H1 (cell line): ENCODE measurements around the gene CDC14B. TPM values are rescaled to one million over a fixed set of nuclear protein-coding genes. Genes with fewer than 3 reads are reported as not detected.

ENCODE experiments used
- CTCF ChIA-PET: fragments of 300-600 bp; sonication (Branson Sonifier 250); formaldehyde crosslinking; loops from one replicate; lab custom pipeline; 2021; ENCODE audit not compliant: partially characterized antibody; lab: Charles Lee
- POLR2A ChIA-PET: fragments of 300-600 bp; sonication (Branson Sonifier 250); formaldehyde crosslinking; loops from one replicate; lab custom pipeline; 2021; ENCODE audit warnings: inconsistent platforms; ENCODE audit not compliant: partially characterized antibody; lab: Charles Lee
- DNase-seq, 2 experiments: peaks; one replicate each; pipeline versions ENCODE4 v3.0.0 to v3.0.0-alpha.2; 2010 to 2022; ENCODE audit warnings: low spot score in 2 of 2, low read depth in 1 of 2, mixed read lengths in 1 of 2
- FAIRE-seq: peaks from 2 replicates; lab custom pipeline; 2011; peaks lifted over from hg19 to GRCh38; lab: Jason Lieb, UNC
- H2AFZ ChIP-seq: 2 replicates; pipeline ENCODE4 v1.8.1; 2012; ENCODE audit warnings: low read length, inconsistent platforms
- H2AK5ac ChIP-seq: 2 replicates; pipeline ENCODE4 v1.6.1; 2013; ENCODE audit warnings: low read depth, low read length
- H2BK120ac ChIP-seq: replicated peaks from 2 replicates; pipeline ENCODE3; 2013; ENCODE audit warnings: low read depth, low read length, inconsistent platforms
- H2BK12ac ChIP-seq: 2 replicates; pipeline ENCODE4 v1.6.1; 2013; ENCODE audit warnings: low read depth, low read length
- H2BK15ac ChIP-seq: 2 replicates; pipeline ENCODE4 v1.6.1; 2013; ENCODE audit warnings: low read length
- H2BK20ac ChIP-seq: 2 replicates; pipeline ENCODE4 v1.6.1; 2013; ENCODE audit warnings: low read length
- H2BK5ac ChIP-seq: 2 replicates; pipeline ENCODE4 v1.6.1; 2013; ENCODE audit warnings: low read depth, low read length
- H3K14ac ChIP-seq: 2 replicates; pipeline ENCODE4 v1.6.1; 2013; ENCODE audit warnings: inconsistent platforms; ENCODE audit not compliant: insufficient read length
- H3K18ac ChIP-seq: 2 replicates; pipeline ENCODE4 v1.6.1; 2013; ENCODE audit warnings: low read length; ENCODE audit errors: extremely low read depth
- H3K23ac ChIP-seq: 2 replicates; pipeline ENCODE4 v1.6.1; 2013; ENCODE audit warnings: inconsistent platforms; ENCODE audit not compliant: insufficient read length
- H3K23me2 ChIP-seq: 2 replicates; pipeline ENCODE4 v1.6.1; 2013; ENCODE audit warnings: low read depth, low read length
- H3K27ac ChIP-seq: 2 replicates; pipeline ENCODE4 v1.6.1; 2011; ENCODE audit warnings: low read depth, low read length, inconsistent platforms
- H3K27me3 ChIP-seq, 4 experiments: replicated peaks in 1 of 4; 1 replicate in 1 of 4; 2 replicates in 3 of 4; pipeline versions ENCODE4 v1.6.1 to v1.8.1; 2011 to 2013; ENCODE audit warnings: low read length in 3 of 4, mild to moderate bottlenecking in 3 of 4, inconsistent platforms in 2 of 4, mixed read lengths in 2 of 4, moderate library complexity in 1 of 4; ENCODE audit not compliant: control insufficient read depth in 3 of 4, insufficient read depth in 3 of 4; ENCODE audit errors: extremely low read depth in 1 of 4
- H3K36me3 ChIP-seq, 4 experiments: 2 replicates each; pipeline versions ENCODE4 v1.6.1 to v1.8.1; 2011 to 2013; ENCODE audit warnings: mild to moderate bottlenecking in 4 of 4, low read length in 3 of 4, moderate library complexity in 2 of 4, control low read depth in 1 of 4, inconsistent platforms in 1 of 4; ENCODE audit not compliant: insufficient read depth in 4 of 4, control insufficient read depth in 2 of 4
- H3K4ac ChIP-seq: replicated peaks from 2 replicates; pipeline ENCODE3; 2013; ENCODE audit warnings: low read length, low read depth, mixed read lengths, inconsistent platforms; ENCODE audit not compliant: insufficient read length
- H3K4me1 ChIP-seq, 4 experiments: replicated peaks in 1 of 4; 1 replicate in 1 of 4; 2 replicates in 3 of 4; pipeline versions ENCODE4 v1.6.1 to v1.8.1; 2011 to 2013; ENCODE audit warnings: low read length in 3 of 4, inconsistent platforms in 2 of 4, mixed read lengths in 1 of 4; ENCODE audit not compliant: insufficient read depth in 4 of 4, control insufficient read depth in 3 of 4
- H3K4me2 ChIP-seq, 2 experiments: 2 replicates each; pipeline versions ENCODE4 v1.6.1 to v1.8.1; 2011 to 2013; ENCODE audit warnings: low read depth in 2 of 2, low read length in 2 of 2, control low read depth in 1 of 2, inconsistent platforms in 1 of 2, mild to moderate bottlenecking in 1 of 2; ENCODE audit not compliant: insufficient read depth in 1 of 2
- H3K4me3 ChIP-seq, 4 experiments: fragments of 200-600, 300-600 bp in 1 of 4; sonication (generic), shearing (Covaris generic), sonication (Bioruptor Twin) in 1 of 4; 2 replicates each; pipeline versions ENCODE4 v1.5.1 to v1.8.1; 2011 to 2016; ENCODE audit warnings: low read length in 4 of 4, low read depth in 3 of 4, control low read depth in 2 of 4, inconsistent platforms in 2 of 4, mild to moderate bottlenecking in 2 of 4, mixed read lengths in 1 of 4, moderate library complexity in 1 of 4; ENCODE audit not compliant: insufficient read depth in 2 of 4; ENCODE audit errors: extremely low read depth in 1 of 4
- H3K56ac ChIP-seq: replicated peaks from 2 replicates; pipeline ENCODE3; 2013; ENCODE audit warnings: low read depth, mild to moderate bottlenecking, mixed read lengths, low read length, inconsistent platforms; ENCODE audit not compliant: insufficient read length
- H3K79me1 ChIP-seq: 2 replicates; pipeline ENCODE4 v1.6.1; 2013; ENCODE audit warnings: low read depth, low read length, control low read depth
- H3K79me2 ChIP-seq, 2 experiments: 2 replicates each; pipeline versions ENCODE4 v1.6.1 to v1.8.1; 2012 to 2013; ENCODE audit warnings: low read length in 2 of 2, mild to moderate bottlenecking in 2 of 2, inconsistent platforms in 1 of 2; ENCODE audit not compliant: insufficient read depth in 2 of 2, control insufficient read depth in 1 of 2
- H3K9ac ChIP-seq, 4 experiments: replicated peaks in 1 of 4; 1 replicate in 1 of 4; 2 replicates in 3 of 4; pipeline versions ENCODE4 v1.6.1 to v1.8.1; 2011 to 2013; ENCODE audit warnings: low read depth in 3 of 4, low read length in 3 of 4, control low read depth in 2 of 4, mild to moderate bottlenecking in 2 of 4, moderate library complexity in 2 of 4, inconsistent platforms in 1 of 4; ENCODE audit errors: extremely low read depth in 1 of 4
- H3K9me3 ChIP-seq, 2 experiments: 2 replicates each; pipeline versions ENCODE4 v1.6.1 to v1.8.1; 2012 to 2013; ENCODE audit warnings: mild to moderate bottlenecking in 2 of 2, moderate library complexity in 2 of 2, control low read depth in 1 of 2, inconsistent platforms in 1 of 2, low read depth in 1 of 2, low read length in 1 of 2, mixed read lengths in 1 of 2; ENCODE audit not compliant: insufficient read depth in 2 of 2
- H4K20me1 ChIP-seq, 2 experiments: replicated peaks in 1 of 2; 2 replicates each; pipeline versions ENCODE3 to v1.8.1; 2011 to 2013; ENCODE audit warnings: inconsistent platforms in 2 of 2, low read length in 2 of 2, mild to moderate bottlenecking in 1 of 2; ENCODE audit not compliant: insufficient read depth in 2 of 2, control insufficient read depth in 1 of 2
- H4K5ac ChIP-seq: 2 replicates; pipeline ENCODE4 v1.6.1; 2013; ENCODE audit warnings: low read length, low read depth, mixed read lengths, inconsistent platforms; ENCODE audit not compliant: insufficient read length
- H4K8ac ChIP-seq: 2 replicates; pipeline ENCODE4 v1.8.0; 2013; ENCODE audit warnings: mild to moderate bottlenecking, moderate library complexity, low read length, inconsistent platforms; ENCODE audit not compliant: insufficient read depth; ENCODE audit errors: extremely low read depth
- H4K91ac ChIP-seq: replicated peaks from 2 replicates; pipeline ENCODE3; 2013; ENCODE audit warnings: low read length, mixed read lengths, inconsistent platforms; ENCODE audit not compliant: insufficient read length
- BRCA1 ChIP-seq: IDR thresholded peaks from 2 replicates; pipeline ENCODE4 v1.6.1; 2012; ENCODE audit warnings: low read depth, low read length, improper control_type of control experiment
- CBX5 ChIP-seq: fragments of 300-800, 300-1000 bp; sonication (generic); IDR thresholded peaks from 2 replicates; pipeline ENCODE4 v1.7.1; 2016; ENCODE audit warnings: antibody characterized with exemption, low read length, low read depth
- CREB1 ChIP-seq: IDR thresholded peaks from 2 replicates; pipeline ENCODE4 v1.6.1; 2012; ENCODE audit warnings: inconsistent platforms
- CTCF ChIP-seq, 3 experiments: IDR thresholded peaks; 1 replicate in 2 of 3; 2 replicates in 1 of 3; pipeline versions ENCODE4 v1.5.1 to v1.6.1; 2011; ENCODE audit warnings: low read length in 3 of 3, mild to moderate bottlenecking in 3 of 3, inconsistent platforms in 2 of 3, low read depth in 1 of 3, moderate library complexity in 1 of 3; ENCODE audit not compliant: insufficient read depth in 1 of 3; ENCODE audit errors: control extremely low read depth in 1 of 3
- HDAC6 ChIP-seq: IDR thresholded peaks from one replicate; pipeline ENCODE4 v1.7.1; 2012; ENCODE audit warnings: low read depth, mild to moderate bottlenecking, inconsistent platforms, low read length, moderate library complexity
- JUN ChIP-seq: IDR thresholded peaks from 2 replicates; pipeline ENCODE4 v1.6.1; 2011; ENCODE audit warnings: low read depth, mild to moderate bottlenecking, improper control_type of control experiment, low read length
- JUND ChIP-seq: IDR thresholded peaks from 2 replicates; pipeline ENCODE4 v1.6.1; 2011; ENCODE audit warnings: mild to moderate bottlenecking, improper control_type of control experiment, low read length
- RAD21 ChIP-seq, 2 experiments: IDR thresholded peaks in 1 of 2; conservative IDR thresholded peaks in 1 of 2; 2 replicates each; pipeline ENCODE4 v1.6.1; 2011; ENCODE audit warnings: low read depth in 2 of 2, low read length in 2 of 2, improper control_type of control experiment in 1 of 2, inconsistent platforms in 1 of 2, mild to moderate bottlenecking in 1 of 2, moderate library complexity in 1 of 2
- SIX5 ChIP-seq: IDR thresholded peaks from 2 replicates; pipeline ENCODE4 v1.6.1; 2011; ENCODE audit warnings: mild to moderate bottlenecking, low read depth, low read length
- SRF ChIP-seq: IDR thresholded peaks from 2 replicates; pipeline ENCODE4 v1.6.1; 2011; ENCODE audit warnings: mild to moderate bottlenecking, low read depth, low read length, moderate library complexity
- YY1 ChIP-seq: IDR thresholded peaks from 2 replicates; pipeline ENCODE4 v1.6.1; 2011; ENCODE audit warnings: low read depth, mild to moderate bottlenecking, low read length
- WGBS, 2 experiments: shearing (Covaris generic) in 1 of 2; methylation state at CpG; one replicate each; pipeline versions ENCODE4 v1.1.6 to v1.1.7; 2013 to 2015; ENCODE audit warnings: low lambda C conversion rate in 2 of 2, mixed read lengths in 2 of 2, inconsistent platforms in 1 of 2, low coverage in 1 of 2, missing lambda C conversion rate in 1 of 2; ENCODE audit not compliant: insufficient replicate concordance in 2 of 2, insufficient coverage in 1 of 2, insufficient read length in 1 of 2; ENCODE audit errors: extremely low coverage in 1 of 2, missing lambda C conversion rate in 1 of 2; 5-methylcytosine and 5-hydroxymethylcytosine counted together
- polyA plus RNA-seq, 7 experiments: library from polyadenylated mRNA; depleted of rRNA in 3 of 7; stranded (reverse) in 5 of 7; unstranded in 2 of 7; fragments of >200 nt in 5 of 7; fragments of 200-250 nt in 2 of 7; gene quantifications; 1 replicate in 5 of 7; 2 replicates in 1 of 7; 4 replicates in 1 of 7; pipeline versions ENCODE4 v1.2.1 to v1.2.3, GENCODE V29; 2011 to 2013; ENCODE audit warnings: missing spikeins in 2 of 7, mixed read lengths in 2 of 7
- total RNA-seq: library from RNA; stranded (reverse); fragmentation: NEBNext Ultra II Directional; extraction: Animal tissue kit (Norgen Biotek cat#: 25700); gene quantifications from 2 replicates; pipeline ENCODE4 v1.2.1, GENCODE V29; 2021

Gene CDC14B
- total and polyA plus RNA-seq, 2 of the 8 experiments (the other 6 are each of a cell fraction or from before 2014, with no cell fraction given), result 17.2 to 44.6 TPM

DNA sequence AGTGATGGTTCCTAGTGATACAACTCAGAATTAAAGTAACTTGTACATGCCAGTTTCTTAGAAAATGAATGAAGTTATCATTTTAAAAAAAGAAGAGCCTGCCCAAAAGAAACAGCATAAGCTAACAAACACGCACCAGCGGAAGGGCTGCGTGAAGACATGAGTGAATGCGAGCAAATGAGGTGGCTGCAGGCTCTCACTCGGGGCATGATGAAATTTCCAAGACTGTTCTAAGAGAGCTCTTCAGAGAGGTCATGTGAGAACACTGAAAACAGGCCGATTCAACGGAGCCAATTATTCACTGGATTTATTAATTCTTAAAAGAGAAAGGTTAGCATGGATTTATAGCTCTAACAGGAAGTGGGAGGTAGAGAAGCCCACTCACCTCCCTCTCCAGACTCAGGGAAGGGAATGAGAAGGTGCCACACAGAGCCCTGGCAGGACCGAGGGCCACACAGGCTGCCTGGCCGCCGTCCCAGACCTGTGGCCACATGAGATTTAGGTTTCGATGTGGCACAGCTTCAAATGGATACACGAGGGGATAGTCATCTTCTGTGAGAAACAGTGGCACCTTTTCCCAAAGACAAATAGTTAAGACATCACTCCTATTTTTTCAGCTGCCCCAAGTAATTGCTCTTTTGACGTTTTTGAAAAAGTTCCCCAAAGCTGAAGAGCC is 114.2 kb downstream of the CDC14B start:
- Histone ChIP-seq H3K79me2 (no peaks in the 10 kb centered on the region), H3K9me3 (no peaks in the 10 kb centered on the region)
- WGBS, 2 experiments, result 93% methylated on average over 13 of the region's 13 CpGs; no CpG with 5 or more reads in 1 of the 2 experiments
- TF ChIP-seq CTCF (IDR thresholded peaks at IDR 0.05; ENCODE audit: control extremely low read depth in 1 of 3, insufficient read depth in 1 of 3, low read depth in 1 of 3, low read length in 3 of 3) (no peak), SRF (no peak), YY1 (no peak), SIX5 (no peak), RAD21 (IDR thresholded peaks at IDR 0.05 in 1 of 2, conservative IDR thresholded peaks at IDR 0.05 in 1 of 2; ENCODE audit: low read depth in 2 of 2, low read length in 2 of 2) (no peak), JUN (no peak), BRCA1 (no peak), HDAC6 (no peak), JUND (no peak), CBX5 (no peak), CREB1 (no peak)

More for the DNA sequence above, 114.2 kb downstream of the CDC14B start:
- Histone ChIP-seq H3K23me2 (no peaks in the 10 kb centered on the region), H3K14ac (no peak overlapping the region), H3K4ac (no peak overlapping the region), H2AK5ac (no peak overlapping the region), H3K4me2 (no peak overlapping the region), H3K18ac (no peak overlapping the region), H3K23ac (no peak overlapping the region), H4K8ac (no peak overlapping the region), H3K4me3 (no peak overlapping the region), H4K5ac (no peak overlapping the region), H3K9ac (no peak overlapping the region), H2BK12ac (no peak overlapping the region), H2AFZ (no peak overlapping the region), H3K36me3 (no peaks in the 10 kb centered on the region; a peak in 1 of 8 replicates), H4K91ac (no peak overlapping the region), H2BK20ac (no peak overlapping the region), H2BK15ac (no peak overlapping the region), H3K56ac (no peak overlapping the region), H3K27ac (no peak overlapping the region), H3K27me3 (no peaks in the 10 kb centered on the region), H3K4me1 (peaks cover 0 to 6% (median 1%) of the 10 kb centered on the region in 4 experiments; a peak in 4 of 7 replicates), H2BK120ac (no peak overlapping the region), H2BK5ac (no peak overlapping the region), H3K79me1 (no peaks in the 10 kb centered on the region), H4K20me1 (no peaks in the 10 kb centered on the region)
- no peak for DNase-seq
- ChIA-PET CTCF (interaction anchor here (0.6 to 1.9 kb wide), 4 partner anchors 20 to 116 kb away, joined by 3 to 5 read pairs (median 4); no protein-coding TSS in a partner anchor), POLR2A (interaction anchor here (0.6 to 1.5 kb wide), 2 partner anchors 13 to 16 kb away, joined by 4 to 6 read pairs; no protein-coding TSS in a partner anchor)
- no peak for FAIRE-seq
